ENCODE measurements around the gene NUP214. TPM values are rescaled to one million over a fixed set of nuclear protein-coding genes. Genes with fewer than 3 reads are reported as not detected.
"Not testable (repeated sequence)": the region's sequence is repeated elsewhere in the genome, so short reads cannot be mapped to it uniquely, and the experiment has no call there.

Gene NUP214
- total RNA-seq, 1 donor from 2014 or later, result 21.7 TPM

GRCh38 chr9:131234799-131235479, 109.6 kb downstream of the NUP214 start:
- no peak for DNase-seq

GRCh38 chr9:131235480-131235851, 110.1 kb downstream of the NUP214 start:
- DNase-seq, result no peak

GRCh38 chr9:131236161-131236560, 110.8 kb downstream of the NUP214 start:
- no peak for DNase-seq

DNA sequence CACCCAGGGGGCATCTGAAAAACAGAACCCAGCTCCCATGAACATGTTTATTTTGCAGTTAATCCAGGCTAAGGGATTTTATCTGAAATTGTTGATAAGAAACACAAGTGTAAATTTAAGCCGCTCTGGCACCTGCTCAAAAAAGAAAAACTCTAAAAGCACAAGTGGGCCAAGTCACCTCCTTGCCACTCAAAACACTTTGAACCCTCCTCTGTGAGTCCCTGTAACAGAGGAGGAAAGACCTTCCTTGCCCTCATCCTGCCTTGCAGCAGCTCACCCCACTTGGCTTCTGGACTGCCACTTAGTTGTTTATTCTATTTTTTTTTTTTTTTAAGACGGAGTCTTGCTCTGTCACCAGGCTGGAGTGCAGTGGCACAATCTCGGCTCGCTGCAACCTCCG, 111.4 kb downstream of the NUP214 start:
- no peak for DNase-seq

DNA sequence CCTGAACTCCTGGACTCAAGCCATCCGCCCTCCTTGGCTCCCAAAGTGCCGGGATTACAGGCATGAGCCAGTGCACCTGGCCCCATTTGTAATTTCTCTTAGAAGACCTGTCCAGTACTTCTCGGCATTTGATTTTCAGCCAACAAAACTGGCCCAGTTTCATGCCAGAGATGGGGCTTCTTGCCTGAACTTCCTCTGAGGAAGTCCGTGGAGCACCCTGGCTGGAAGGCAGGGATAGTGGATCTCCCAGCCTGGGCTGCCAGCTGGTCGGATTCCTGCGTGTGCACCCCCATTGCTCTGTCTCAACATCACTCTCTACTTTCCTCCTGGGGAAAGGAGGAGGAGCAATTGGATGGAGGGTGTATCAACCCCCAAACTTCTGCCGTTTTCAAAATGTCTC, 111.9 kb downstream of the NUP214 start:
- DNase-seq, result no peak

DNA sequence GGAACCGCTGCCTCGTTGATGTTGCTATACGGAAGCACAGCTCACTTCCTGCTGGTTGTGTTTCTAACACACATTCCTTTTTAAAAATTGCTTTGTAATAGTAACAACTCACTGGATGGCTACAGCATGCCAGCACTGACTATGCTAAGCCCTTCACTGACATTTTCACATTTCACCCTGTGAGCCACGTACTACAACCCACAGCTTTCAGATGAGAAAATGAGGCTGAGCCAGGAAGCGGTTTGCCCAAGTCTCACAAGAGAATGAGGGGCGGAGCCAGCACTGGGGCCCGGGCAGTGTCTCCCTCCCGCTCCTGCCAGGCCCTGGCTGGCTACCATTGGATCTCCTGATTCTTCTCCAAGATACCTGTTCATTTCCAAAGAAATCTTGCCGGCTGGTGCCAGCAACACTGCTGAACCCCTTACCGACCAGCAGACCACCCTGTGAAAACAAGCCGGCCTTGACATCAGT, 112.6 kb downstream of the NUP214 start:
- DNase-seq, result peak; percentile 28

DNA sequence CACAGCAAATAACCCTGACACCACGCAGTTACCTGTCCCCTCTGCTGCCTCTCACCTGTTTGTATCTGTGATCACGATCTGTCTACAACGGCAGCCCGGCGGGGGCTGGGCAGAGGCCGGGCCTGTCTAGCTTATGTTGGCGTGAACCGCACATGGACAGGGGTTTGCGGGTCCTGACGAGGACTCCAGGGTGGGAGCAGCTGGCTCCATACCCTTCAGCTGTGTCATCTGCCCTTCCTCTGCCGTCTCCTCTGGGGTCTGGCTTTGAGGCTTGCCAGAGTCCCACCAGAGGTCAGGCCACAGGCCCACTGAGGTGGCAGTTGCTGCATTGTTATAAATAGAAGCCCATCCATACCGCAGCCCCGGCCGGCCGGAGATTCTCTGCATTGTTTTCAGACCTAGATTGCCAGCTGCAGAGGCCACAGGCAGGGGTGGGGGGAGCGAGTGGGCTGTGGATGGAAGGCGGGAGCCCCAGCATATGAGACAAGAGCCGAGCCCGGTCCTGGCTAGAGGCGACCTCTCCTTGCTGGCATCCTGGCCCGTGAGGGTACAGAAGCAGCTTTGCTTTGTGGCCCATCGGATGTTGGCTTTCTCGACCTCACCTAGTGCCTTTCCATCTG, 113.1 kb downstream of the NUP214 start:
- no peak for DNase-seq

- DNase-seq, result no peak
Observed at GRCh38 chr9:131239161-131239975, 114.0 kb downstream of the NUP214 start.

- no peak for DNase-seq
Observed at GRCh38 chr9:131240047-131240921, 114.9 kb downstream of the NUP214 start.

GRCh38 chr9:131244331-131244730, 118.9 kb downstream of the NUP214 start:
- not testable (repeated sequence) for DNase-seq

- no peak for DNase-seq
Observed at GRCh38 chr9:131246618-131247017, 121.2 kb downstream of the NUP214 start.

GRCh38 chr9:131252120-131252519, 126.7 kb downstream of the NUP214 start:
- DNase-seq, result no peak

DNA sequence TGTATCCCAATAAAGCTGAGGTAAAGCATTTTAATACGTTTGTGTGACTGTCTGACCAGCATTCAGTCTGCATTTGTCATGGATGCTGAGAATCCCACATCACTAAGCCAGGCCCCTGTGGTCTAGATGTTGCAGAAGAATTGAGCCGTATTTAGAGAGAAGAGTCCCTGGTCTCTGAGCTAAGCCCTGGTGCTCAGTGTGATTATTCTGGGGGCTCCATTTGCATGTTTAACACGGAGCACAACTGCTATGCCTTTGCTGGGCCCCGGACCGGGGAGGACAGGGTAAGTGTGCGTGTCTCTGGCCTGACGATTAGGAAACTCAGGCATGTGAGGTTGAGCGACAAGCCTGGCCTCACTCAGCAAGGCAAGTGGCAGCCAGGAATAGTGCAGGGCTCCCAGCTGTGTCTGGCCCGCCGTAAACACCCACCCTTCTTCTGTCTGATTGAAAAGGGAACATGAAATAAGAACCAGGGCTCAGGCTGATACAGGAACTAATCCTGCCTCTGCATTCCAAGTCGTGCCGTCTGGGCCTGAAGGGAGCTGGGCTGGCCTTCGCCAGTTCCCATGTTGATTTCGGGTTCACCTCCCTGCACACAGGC, 128.6 kb downstream of the NUP214 start:
- DNase-seq, result peak; percentile 44

GRCh38 chr9:131254626-131255025, 129.2 kb downstream of the NUP214 start:
- DNase-seq, result no peak

DNA sequence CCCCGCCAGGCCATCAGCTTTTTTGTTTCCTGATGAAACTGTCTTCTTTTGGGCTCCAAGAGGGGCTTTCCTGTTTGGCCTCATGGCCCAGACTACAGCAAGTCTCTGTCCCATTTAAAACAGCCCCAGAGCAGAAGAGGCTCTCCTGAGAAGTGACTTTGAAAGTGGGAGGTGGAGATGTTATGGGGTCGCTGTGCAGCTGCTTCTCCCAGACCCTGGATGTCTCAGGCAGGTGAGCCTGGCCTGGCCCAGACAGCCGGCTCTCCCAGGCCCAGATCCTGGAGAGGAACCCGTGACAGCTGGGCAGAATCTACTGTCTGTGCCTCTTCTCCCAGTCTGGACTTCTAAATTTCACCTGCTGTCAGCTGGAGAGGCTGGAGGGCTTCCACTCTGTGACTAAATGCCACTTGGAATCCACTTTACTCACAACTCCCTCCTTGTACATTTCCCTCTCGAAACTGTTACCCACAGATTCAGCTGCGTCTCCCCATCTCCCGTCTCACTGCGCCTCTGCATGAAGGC, 130.4 kb downstream of the NUP214 start:
- no peak for DNase-seq

- no peak for DNase-seq
Observed at GRCh38 chr9:131257266-131258025, 132.1 kb downstream of the NUP214 start.

DNA sequence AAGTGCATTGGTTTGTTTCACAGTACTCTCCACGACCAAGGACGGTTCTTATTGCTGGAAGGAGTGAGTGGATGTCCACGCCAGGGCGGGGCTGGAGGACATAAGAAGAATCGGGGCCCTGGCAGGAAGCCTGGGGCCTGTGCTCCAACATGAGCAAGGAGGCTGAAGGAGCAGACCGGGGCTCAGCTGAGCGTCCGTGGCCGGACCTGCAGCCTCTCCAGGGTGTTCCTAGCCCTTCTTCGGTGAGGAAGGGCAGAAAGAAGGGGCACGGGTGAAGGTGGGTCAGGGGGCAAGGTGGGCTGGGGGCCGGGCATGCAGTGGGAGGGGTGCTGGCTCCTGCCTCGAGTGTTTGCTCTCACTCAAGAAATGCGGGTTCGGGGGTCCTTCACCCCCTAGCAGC, 132.8 kb downstream of the NUP214 start:
- DNase-seq, result no peak

GRCh38 chr9:131258698-131259431, 133.5 kb downstream of the NUP214 start:
- no peak for DNase-seq

GRCh38 chr9:131259432-131259898, 134.1 kb downstream of the NUP214 start:
- DNase-seq, result no peak
